K562 (cell line): ENCODE data around the gene PMM1. TPM values are rescaled to one million over a fixed set of nuclear protein-coding genes. Genes with fewer than 3 reads are reported as not detected.

Source experiments
- CBFA2T2 ChIP-seq: fragments of 450-650 bp; conservative IDR thresholded peaks from 2 replicates; pipeline ENCODE4 v1.6.1; 2017; ENCODE audit warnings: mild to moderate bottlenecking
- HDAC1 ChIP-seq, 2 experiments: fragments of 450-650 bp; IDR thresholded peaks; 2 replicates each; pipeline ENCODE4 v1.6.1; 2016 to 2017; ENCODE audit warnings: inconsistent platforms in 1 of 2, mild to moderate bottlenecking in 1 of 2, moderate library complexity in 1 of 2
- HMGXB4 ChIP-seq: sonication (generic); formaldehyde crosslinking; IDR thresholded peaks from 2 replicates; pipeline ENCODE4 v1.8.1; 2023; ENCODE audit warnings: mild to moderate bottlenecking, missing genetic modification reagents
- KAT8 ChIP-seq: fragments of 450-650 bp; IDR thresholded peaks from 2 replicates; pipeline ENCODE4 v1.6.1; 2016; ENCODE audit warnings: low read depth, mild to moderate bottlenecking
- KLF13 ChIP-seq: fragments of 450-650 bp; IDR thresholded peaks from 2 replicates; pipeline ENCODE4 v1.6.1; 2016; ENCODE audit warnings: missing genetic modification characterization, low read depth, mild to moderate bottlenecking, missing compliant biosample characterization, moderate library complexity, borderline replicate concordance
- KLF6 ChIP-seq: fragments of 250-450 bp; sonication (Bioruptor Pico); IDR thresholded peaks from 2 replicates; pipeline ENCODE4 v1.4.0; 2020; ENCODE audit warnings: mild to moderate bottlenecking, moderate library complexity, borderline replicate concordance
- MIER1 ChIP-seq: fragments of 450-650 bp; IDR thresholded peaks from 2 replicates; pipeline ENCODE4 v1.6.1; 2016; ENCODE audit warnings: antibody characterized with exemption, mild to moderate bottlenecking, low read depth
- OTX1 ChIP-seq: fragments of 450-650 bp; formaldehyde crosslinking; IDR thresholded peaks from 2 replicates; pipeline ENCODE4 v1.4.0; 2022; ENCODE audit warnings: mild to moderate bottlenecking
- POLR2A ChIP-seq: fragments of 450-650 bp; conservative IDR thresholded peaks from 2 replicates; pipeline ENCODE4 v1.6.1; 2016
- POLR2G ChIP-seq: fragments of 200-400 bp; formaldehyde crosslinking; IDR thresholded peaks from 2 replicates; pipeline ENCODE4 v1.6.1; 2017; ENCODE audit warnings: low read depth, mild to moderate bottlenecking, antibody characterized with exemption, low read length, moderate library complexity
- SMARCB1 ChIP-seq: IDR thresholded peaks from 2 replicates; pipeline ENCODE4 v1.6.1; 2011; ENCODE audit warnings: improper control_type of control experiment, low read depth; ENCODE audit not compliant: insufficient read length
- SRF ChIP-seq, 2 experiments: fragments of 250-450, 450-650 bp in 1 of 2; sonication (Bioruptor Pico) in 1 of 2; sonication (generic) in 1 of 2; formaldehyde crosslinking; IDR thresholded peaks; 2 replicates each; pipeline versions ENCODE4 v1.5.0 to v1.5.1; 2020 to 2022; ENCODE audit warnings: mild to moderate bottlenecking in 1 of 2, missing genetic modification reagents in 1 of 2
- TGIF2 ChIP-seq: sonication (generic); formaldehyde crosslinking; IDR thresholded peaks from 2 replicates; pipeline ENCODE4 v1.8.1; 2022; ENCODE audit warnings: mild to moderate bottlenecking, missing genetic modification reagents, moderate library complexity
- USF1 ChIP-seq: sonication (generic); formaldehyde crosslinking; IDR thresholded peaks from 2 replicates; pipeline ENCODE4 v1.9.0; 2022; ENCODE audit warnings: mild to moderate bottlenecking, missing genetic modification reagents
- ZNF184 ChIP-seq: sonication (generic); formaldehyde crosslinking; IDR thresholded peaks from 2 replicates; pipeline ENCODE4 v1.5.0; 2020; ENCODE audit warnings: missing genetic modification reagents
- ZNF263 ChIP-seq: sonication (generic); formaldehyde crosslinking; IDR thresholded peaks from 2 replicates; pipeline ENCODE4 v1.8.0; 2022; ENCODE audit warnings: mild to moderate bottlenecking, missing genetic modification reagents, borderline replicate concordance
- ZNF324 ChIP-seq: fragments of 250-450 bp; sonication (Bioruptor Pico); IDR thresholded peaks from 2 replicates; pipeline ENCODE4 v1.4.0; 2020; ENCODE audit warnings: mild to moderate bottlenecking
- ZNF431 ChIP-seq: sonication (generic); formaldehyde crosslinking; IDR thresholded peaks from 2 replicates; pipeline ENCODE4 v1.8.0; 2022; ENCODE audit warnings: mild to moderate bottlenecking, missing genetic modification reagents
- ZNF444 ChIP-seq: fragments of 250-450 bp; sonication (Bioruptor Pico); IDR thresholded peaks from 2 replicates; pipeline ENCODE4 v1.4.0; 2020; ENCODE audit warnings: mild to moderate bottlenecking, moderate library complexity
- ZNF740 ChIP-seq, 3 experiments: fragments of 200-800 bp in 1 of 3; sonication (Bioruptor generic) in 1 of 3; sonication (generic) in 1 of 3; formaldehyde crosslinking in 1 of 3; IDR thresholded peaks; 2 replicates each; pipeline versions ENCODE4 v1.6.1 to v1.8.0; 2016 to 2022; ENCODE audit warnings: mild to moderate bottlenecking in 2 of 3, missing compliant biosample characterization in 2 of 3, missing genetic modification characterization in 2 of 3, missing genetic modification reagents in 1 of 3
- polyA plus RNA-seq, 8 experiments: library from polyadenylated mRNA; depleted of rRNA in 4 of 8; stranded (reverse) in 5 of 8; unstranded in 3 of 8; fragments of >200 nt; fragmentation: Nextera tagmentation in 2 of 8; fragmentation: Illumina TruSeq in 1 of 8; extraction: Ambion mirVana in 2 of 8; extraction: Trizol in 1 of 8; gene quantifications; 2 replicates each; pipeline versions ENCODE4 v1.2.1 to v1.2.3, GENCODE V29; 2011 to 2014; ENCODE audit warnings: inconsistent platforms in 1 of 8, missing spikeins in 1 of 8
- total RNA-seq, 7 experiments: library from RNA; depleted of rRNA in 6 of 7; stranded (reverse); fragments of >200 nt in 6 of 7; fragmentation: Illumina TruSeq in 2 of 7; extraction: Trizol in 2 of 7; gene quantifications; 2 replicates each; pipeline versions ENCODE4 v1.2.1 to v1.2.3, GENCODE V29; 2011 to 2021; ENCODE audit warnings: low replicate concordance in 1 of 7
- TF ChIP-seq, protein P1 (sequence below): fragments of 250-450 bp; sonication (Bioruptor Pico); IDR thresholded peaks from 2 replicates; pipeline ENCODE4 v1.4.0; 2020; ENCODE audit warnings: mild to moderate bottlenecking, moderate library complexity, borderline replicate concordance
- TF ChIP-seq, protein P2 (sequence below): fragments of 450-650 bp; IDR thresholded peaks from 2 replicates; pipeline ENCODE4 v1.6.1; 2017; ENCODE audit warnings: mild to moderate bottlenecking, moderate library complexity

The PMM1 gene
- total and polyA plus RNA-seq, 9 of the 15 experiments (the other 6 are each of a cell fraction or from before 2014, with no cell fraction given), result 10.2 to 31.7 (median 20.3) TPM

- TF ChIP-seq ZNF263 (CRISPR knock-in tag), result peak; percentile 86
- no peak for TF ChIP-seq HDAC1 (IDR thresholded peaks at IDR 0.05)
- no peak for TF ChIP-seq ZNF184 (CRISPR knock-in tag)
- TF ChIP-seq, protein P1, sequence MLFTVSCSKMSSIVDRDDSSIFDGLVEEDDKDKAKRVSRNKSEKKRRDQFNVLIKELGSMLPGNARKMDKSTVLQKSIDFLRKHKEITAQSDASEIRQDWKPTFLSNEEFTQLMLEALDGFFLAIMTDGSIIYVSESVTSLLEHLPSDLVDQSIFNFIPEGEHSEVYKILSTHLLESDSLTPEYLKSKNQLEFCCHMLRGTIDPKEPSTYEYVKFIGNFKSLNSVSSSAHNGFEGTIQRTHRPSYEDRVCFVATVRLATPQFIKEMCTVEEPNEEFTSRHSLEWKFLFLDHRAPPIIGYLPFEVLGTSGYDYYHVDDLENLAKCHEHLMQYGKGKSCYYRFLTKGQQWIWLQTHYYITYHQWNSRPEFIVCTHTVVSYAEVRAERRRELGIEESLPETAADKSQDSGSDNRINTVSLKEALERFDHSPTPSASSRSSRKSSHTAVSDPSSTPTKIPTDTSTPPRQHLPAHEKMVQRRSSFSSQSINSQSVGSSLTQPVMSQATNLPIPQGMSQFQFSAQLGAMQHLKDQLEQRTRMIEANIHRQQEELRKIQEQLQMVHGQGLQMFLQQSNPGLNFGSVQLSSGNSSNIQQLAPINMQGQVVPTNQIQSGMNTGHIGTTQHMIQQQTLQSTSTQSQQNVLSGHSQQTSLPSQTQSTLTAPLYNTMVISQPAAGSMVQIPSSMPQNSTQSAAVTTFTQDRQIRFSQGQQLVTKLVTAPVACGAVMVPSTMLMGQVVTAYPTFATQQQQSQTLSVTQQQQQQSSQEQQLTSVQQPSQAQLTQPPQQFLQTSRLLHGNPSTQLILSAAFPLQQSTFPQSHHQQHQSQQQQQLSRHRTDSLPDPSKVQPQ (CRISPR knock-in tag), result no peak
- TF ChIP-seq, protein P2, sequence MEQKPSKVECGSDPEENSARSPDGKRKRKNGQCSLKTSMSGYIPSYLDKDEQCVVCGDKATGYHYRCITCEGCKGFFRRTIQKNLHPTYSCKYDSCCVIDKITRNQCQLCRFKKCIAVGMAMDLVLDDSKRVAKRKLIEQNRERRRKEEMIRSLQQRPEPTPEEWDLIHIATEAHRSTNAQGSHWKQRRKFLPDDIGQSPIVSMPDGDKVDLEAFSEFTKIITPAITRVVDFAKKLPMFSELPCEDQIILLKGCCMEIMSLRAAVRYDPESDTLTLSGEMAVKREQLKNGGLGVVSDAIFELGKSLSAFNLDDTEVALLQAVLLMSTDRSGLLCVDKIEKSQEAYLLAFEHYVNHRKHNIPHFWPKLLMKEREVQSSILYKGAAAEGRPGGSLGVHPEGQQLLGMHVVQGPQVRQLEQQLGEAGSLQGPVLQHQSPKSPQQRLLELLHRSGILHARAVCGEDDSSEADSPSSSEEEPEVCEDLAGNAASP, result no peak
- TF ChIP-seq POLR2A, result no peak
- no peak for TF ChIP-seq KLF6 (CRISPR knock-in tag)
- no peak for TF ChIP-seq SMARCB1
- TF ChIP-seq TGIF2 (CRISPR knock-in tag), result no peak
- no peak for TF ChIP-seq ZNF431 (CRISPR knock-in tag)
- TF ChIP-seq ZNF324, result peak; percentile 92
- no peak for TF ChIP-seq MIER1
- TF ChIP-seq SRF (CRISPR knock-in tag; IDR thresholded peaks at IDR 0.05), result no peak
- no peak for TF ChIP-seq KAT8
- TF ChIP-seq POLR2G, result no peak
- no peak for TF ChIP-seq USF1 (CRISPR knock-in tag)
- TF ChIP-seq ZNF740 (CRISPR knock-in tag; IDR thresholded peaks at IDR 0.05), result no peak
- no peak for TF ChIP-seq ZNF740 (tag; IDR thresholded peaks at IDR 0.05)
- TF ChIP-seq HMGXB4 (CRISPR knock-in tag), result no peak
- no peak for TF ChIP-seq OTX1 (CRISPR knock-in tag)
- no peak for TF ChIP-seq CBFA2T2
- no peak for TF ChIP-seq ZNF444 (CRISPR knock-in tag)
- no peak for TF ChIP-seq KLF13
These were observed 12.8 kb downstream of the PMM1 start (continued) for GRCh38 chr22:41576877-41577276.
